Hepatocyte (in vitro differentiated cells): Measurements from ENCODE around the gene IGF2BP1. TPM values are rescaled to one million over a fixed set of nuclear protein-coding genes. Genes with fewer than 3 reads are reported as not detected.

Experiments
- DNase-seq: peaks from one replicate; pipeline ENCODE4 v3.0.0-alpha.2; 2016; ENCODE audit warnings: low spot score
- H2AFZ ChIP-seq: fragments of 200-600 bp; sonication (generic); 2 replicates; pipeline ENCODE4 v1.6.0; 2016; ENCODE audit warnings: antibody characterized with exemption, mild to moderate bottlenecking
- H3K27ac ChIP-seq: fragments of 200-600 bp; sonication (generic); 2 replicates; pipeline ENCODE4 v1.5.1; 2016; ENCODE audit warnings: mild to moderate bottlenecking
- H3K27me3 ChIP-seq: fragments of 200-600 bp; sonication (generic); 2 replicates; pipeline ENCODE4 v1.6.1; 2016
- H3K36me3 ChIP-seq: fragments of 200-600 bp; sonication (generic); replicated peaks from 2 replicates; pipeline ENCODE4 v1.5.1; 2016; ENCODE audit warnings: low read depth; ENCODE audit not compliant: insufficient read depth
- H3K4me1 ChIP-seq: fragments of 200-600 bp; sonication (generic); 2 replicates; pipeline ENCODE4 v1.5.1; 2016; ENCODE audit warnings: mild to moderate bottlenecking, moderate library complexity; ENCODE audit not compliant: insufficient read depth
- H3K4me2 ChIP-seq: fragments of 200-600 bp; sonication (generic); 2 replicates; pipeline ENCODE4 v1.6.0; 2016
- H3K4me3 ChIP-seq: fragments of 200-600 bp; sonication (generic); 2 replicates; pipeline ENCODE4 v1.5.1; 2016; ENCODE audit warnings: mild to moderate bottlenecking
- H3K79me2 ChIP-seq: fragments of 200-600 bp; sonication (generic); 2 replicates; pipeline ENCODE4 v1.6.0; 2017; ENCODE audit warnings: mild to moderate bottlenecking
- H3K9me2 ChIP-seq: fragments of 200-600 bp; sonication (generic); replicated peaks from 2 replicates; pipeline ENCODE4 v1.6.0; 2017; ENCODE audit warnings: mild to moderate bottlenecking; ENCODE audit not compliant: insufficient read depth
- H3K9me3 ChIP-seq: fragments of 200-600 bp; sonication (generic); 2 replicates; pipeline ENCODE4 v1.5.1; 2016; ENCODE audit warnings: low read depth, mild to moderate bottlenecking
- H4K20me1 ChIP-seq: fragments of 200-600 bp; sonication (generic); 2 replicates; pipeline ENCODE4 v1.6.0; 2016; ENCODE audit warnings: mild to moderate bottlenecking; ENCODE audit not compliant: insufficient read depth, poor library complexity, severe bottlenecking
- CTCF ChIP-seq: fragments of 200-600 bp; sonication (generic); IDR thresholded peaks from 2 replicates; pipeline ENCODE4 v1.5.1; 2016; ENCODE audit warnings: antibody characterized with exemption, mild to moderate bottlenecking; ENCODE audit not compliant: poor library complexity
- EZH2 ChIP-seq: fragments of 200-600 bp; sonication (generic); IDR thresholded peaks from 2 replicates; pipeline ENCODE4 v1.6.1; 2016; ENCODE audit warnings: antibody characterized with exemption, mild to moderate bottlenecking, borderline replicate concordance
- EZH2phosphoT487 ChIP-seq: fragments of 200-600 bp; sonication (generic); IDR thresholded peaks from one replicate; pipeline ENCODE4 v1.6.1; 2018; ENCODE audit warnings: antibody characterized with exemption, mild to moderate bottlenecking, low read depth, moderate library complexity; ENCODE audit not compliant: unreplicated experiment, severe bottlenecking
- WGBS: methylation state at CpG from one replicate; pipeline ENCODE4 v1.1.6; 2016; ENCODE audit warnings: low lambda C conversion rate; ENCODE audit errors: missing lambda C conversion rate; 5-methylcytosine and 5-hydroxymethylcytosine counted together
- polyA plus RNA-seq: library from polyadenylated mRNA; unstranded; fragments of >200 nt; fragmentation: Nextera tagmentation; extraction: Ambion mirVana; gene quantifications from 2 replicates; pipeline ENCODE4 v1.2.1, GENCODE V29; 2016
- total RNA-seq: library from RNA; depleted of rRNA; stranded (reverse); fragments of >200 nt; gene quantifications from 2 replicates; pipeline ENCODE4 v1.2.3, GENCODE V29; 2014

The IGF2BP1 gene
- total and polyA plus RNA-seq, 2 experiments from 2014 or later = 40.7 to 50.0 TPM

GRCh38 chr17:49002331-49002730, 5.1 kb downstream of the IGF2BP1 start:
- Histone ChIP-seq H3K79me2 (peaks cover 99% of the 10 kb centered on the region), H3K9me3 (no peaks in the 10 kb centered on the region), H3K9me2 (no peaks in the 10 kb centered on the region), H3K4me1 (peaks cover 39% of the 10 kb centered on the region), H3K4me3 (peak overlapping the region; percentile 87), H3K36me3 (no peaks in the 10 kb centered on the region), H2AFZ (no peak overlapping the region), H3K27ac (no peak overlapping the region), H3K27me3 (no peaks in the 10 kb centered on the region), H3K4me2 (peak overlapping the region; percentile 92), H4K20me1 (peaks cover 30% of the 10 kb centered on the region)
- peak; percentile 1 for DNase-seq
- no peak for TF ChIP-seq EZH2
- no peak for TF ChIP-seq CTCF
- TF ChIP-seq EZH2phosphoT487 = no peak
- WGBS = 46% methylated on average over 2 of the region's 2 CpGs

- no peaks in the 10 kb centered on the region for H3K9me2 ChIP-seq
- TF ChIP-seq CTCF (no peak), EZH2phosphoT487 (no peak), EZH2 (no peak)
- peak overlapping the region; percentile 92 for H3K4me2 ChIP-seq
- no peaks in the 10 kb centered on the region for H3K36me3 ChIP-seq
- no peak overlapping the region for H2AFZ ChIP-seq
- H3K9me3 ChIP-seq = no peaks in the 10 kb centered on the region
- no peaks in the 10 kb centered on the region for H3K27me3 ChIP-seq
- peaks cover 99% of the 10 kb centered on the region for H3K79me2 ChIP-seq
- peak; percentile 0 for DNase-seq
- H3K4me3 ChIP-seq = peak overlapping the region; percentile 41
- H3K4me1 ChIP-seq = peaks cover 43% of the 10 kb centered on the region
- peaks cover 34% of the 10 kb centered on the region for H4K20me1 ChIP-seq
- peak overlapping the region; percentile 66 for H3K27ac ChIP-seq
Measured at GRCh38 chr17:49002766-49003165, 5.6 kb downstream of the IGF2BP1 start.

- H3K9me2 ChIP-seq = no peaks in the 10 kb centered on the region
- peaks cover 54% of the 10 kb centered on the region for H3K4me1 ChIP-seq
- no peaks in the 10 kb centered on the region for H3K27me3 ChIP-seq
- H3K9me3 ChIP-seq = no peaks in the 10 kb centered on the region
- DNase-seq = peak; percentile 69
- peak overlapping the region; percentile 92 for H3K4me2 ChIP-seq
- no peaks in the 10 kb centered on the region for H3K36me3 ChIP-seq
- H3K4me3 ChIP-seq = peak overlapping the region; percentile 41
- H3K27ac ChIP-seq = peak overlapping the region; percentile 66
- H3K79me2 ChIP-seq = peaks cover 99% of the 10 kb centered on the region
- WGBS = 15% methylated on average over 15 of the region's 39 CpGs
- peaks cover 38% of the 10 kb centered on the region for H4K20me1 ChIP-seq
- H2AFZ ChIP-seq = no peak overlapping the region
- TF ChIP-seq CTCF = no peak
- TF ChIP-seq EZH2 = no peak
- no peak for TF ChIP-seq EZH2phosphoT487
Measured at GRCh38 chr17:49003557-49004511, 6.6 kb downstream of the IGF2BP1 start.
